Neuron (in vitro differentiated cells): ENCODE data around the gene KANSL3.

Source experiments
- H2AFZ ChIP-seq: one replicate; pipeline ENCODE4 v1.6.1; 2013; ENCODE audit warnings: low read depth, mild to moderate bottlenecking, inconsistent platforms, low read length, moderate library complexity
- H3K27me3 ChIP-seq: one replicate; pipeline ENCODE4 v1.6.1; 2013; ENCODE audit warnings: low read length; ENCODE audit not compliant: insufficient read depth
- H3K36me3 ChIP-seq: one replicate; pipeline ENCODE4 v1.6.1; 2013; ENCODE audit warnings: low read length; ENCODE audit not compliant: insufficient read depth
- H3K4me1 ChIP-seq: one replicate; pipeline ENCODE4 v1.6.1; 2013; ENCODE audit warnings: low read length; ENCODE audit not compliant: insufficient read depth
- H3K4me3 ChIP-seq: 2 replicates; pipeline ENCODE4 v1.5.1; 2013; ENCODE audit warnings: mild to moderate bottlenecking, low read length, moderate library complexity
- H3K9me3 ChIP-seq: one replicate; pipeline ENCODE4 v1.6.1; 2013; ENCODE audit warnings: low read length

The KANSL3 gene

GRCh38 chr2:96638144-96639121 is at the start of gene KANSL3:
Gene KANSL3, minus strand, starts transcription at chr2:96638312. Its CDS starts 1,177 bp downstream, at chr2:96637135.
- Histone ChIP-seq H3K36me3 (peaks cover 17% of the 10 kb centered on the region), H2AFZ (peak within 1 kb of the TSS; percentile 4), H3K4me3 (peak within 1 kb of the TSS; percentile 96), H3K9me3 (no peaks in the 10 kb centered on the region), H3K4me1 (peaks cover 30% of the 10 kb centered on the region), H3K27me3 (no peaks in the 10 kb centered on the region)

GRCh38 chr2:96687266-96687665 is 49.2 kb upstream of the KANSL3 start:
- no peaks in the 10 kb centered on the region for H3K4me1 ChIP-seq
- no peaks in the 10 kb centered on the region for H3K36me3 ChIP-seq
- H2AFZ ChIP-seq: no peak overlapping the region
- H3K9me3 ChIP-seq: no peaks in the 10 kb centered on the region
- H3K27me3 ChIP-seq: no peaks in the 10 kb centered on the region
- H3K4me3 ChIP-seq: no peak overlapping the region

- no peaks in the 10 kb centered on the region for H3K9me3 ChIP-seq
- H3K27me3 ChIP-seq: no peaks in the 10 kb centered on the region
- H3K4me3 ChIP-seq: no peak overlapping the region
- H3K4me1 ChIP-seq: no peaks in the 10 kb centered on the region
- H3K36me3 ChIP-seq: no peaks in the 10 kb centered on the region
- H2AFZ ChIP-seq: no peak overlapping the region
These were observed 47.7 kb upstream of the KANSL3 start for GRCh38 chr2:96685577-96686459.

- Histone ChIP-seq H2AFZ (no peak overlapping the region), H3K27me3 (no peaks in the 10 kb centered on the region), H3K4me1 (peaks cover under 1% of the 10 kb centered on the region), H3K36me3 (no peaks in the 10 kb centered on the region), H3K9me3 (no peaks in the 10 kb centered on the region), H3K4me3 (no peak overlapping the region)
These were observed 46.9 kb upstream of the KANSL3 start for GRCh38 chr2:96684883-96685576.

- Histone ChIP-seq H2AFZ (no peak overlapping the region), H3K4me3 (no peak overlapping the region), H3K27me3 (no peaks in the 10 kb centered on the region), H3K9me3 (no peaks in the 10 kb centered on the region), H3K4me1 (peaks cover 5% of the 10 kb centered on the region), H3K36me3 (no peaks in the 10 kb centered on the region)
These were observed 46.1 kb upstream of the KANSL3 start for GRCh38 chr2:96683972-96684820.

- H3K4me1 ChIP-seq: peaks cover 5% of the 10 kb centered on the region
- H3K4me3 ChIP-seq: no peak overlapping the region
- H2AFZ ChIP-seq: no peak overlapping the region
- H3K27me3 ChIP-seq: no peaks in the 10 kb centered on the region
- no peaks in the 10 kb centered on the region for H3K9me3 ChIP-seq
- no peaks in the 10 kb centered on the region for H3K36me3 ChIP-seq
These were observed 45.2 kb upstream of the KANSL3 start for GRCh38 chr2:96683307-96683706.

GRCh38 chr2:96681540-96681939 is 43.4 kb upstream of the KANSL3 start:
- peaks cover 5% of the 10 kb centered on the region for H3K4me1 ChIP-seq
- H3K9me3 ChIP-seq: no peaks in the 10 kb centered on the region
- H3K4me3 ChIP-seq: no peak overlapping the region
- H3K36me3 ChIP-seq: no peaks in the 10 kb centered on the region
- H3K27me3 ChIP-seq: no peaks in the 10 kb centered on the region
- H2AFZ ChIP-seq: no peak overlapping the region

GRCh38 chr2:96680561-96681141 is 42.5 kb upstream of the KANSL3 start:
- Histone ChIP-seq H3K36me3 (no peaks in the 10 kb centered on the region), H3K27me3 (no peaks in the 10 kb centered on the region), H3K4me1 (peaks cover 5% of the 10 kb centered on the region), H3K4me3 (no peak overlapping the region), H2AFZ (no peak overlapping the region), H3K9me3 (no peaks in the 10 kb centered on the region)

- no peaks in the 10 kb centered on the region for H3K36me3 ChIP-seq
- H3K9me3 ChIP-seq: no peaks in the 10 kb centered on the region
- peaks cover 5% of the 10 kb centered on the region for H3K4me1 ChIP-seq
- no peak overlapping the region for H3K4me3 ChIP-seq
- no peaks in the 10 kb centered on the region for H3K27me3 ChIP-seq
- no peak overlapping the region for H2AFZ ChIP-seq
These were observed 41.7 kb upstream of the KANSL3 start for GRCh38 chr2:96679848-96680247.

- no peaks in the 10 kb centered on the region for H3K27me3 ChIP-seq
- H2AFZ ChIP-seq: no peak overlapping the region
- H3K4me1 ChIP-seq: peaks cover 3% of the 10 kb centered on the region
- no peak overlapping the region for H3K4me3 ChIP-seq
- no peaks in the 10 kb centered on the region for H3K36me3 ChIP-seq
- H3K9me3 ChIP-seq: no peaks in the 10 kb centered on the region
These were observed 31.6 kb upstream of the KANSL3 start for GRCh38 chr2:96669539-96670215.

GRCh38 chr2:96668771-96669170 is 30.7 kb upstream of the KANSL3 start:
- H3K9me3 ChIP-seq: peaks cover 3% of the 10 kb centered on the region
- H3K4me3 ChIP-seq: no peak overlapping the region
- no peak overlapping the region for H2AFZ ChIP-seq
- no peaks in the 10 kb centered on the region for H3K27me3 ChIP-seq
- peaks cover 3% of the 10 kb centered on the region for H3K4me1 ChIP-seq
- H3K36me3 ChIP-seq: no peaks in the 10 kb centered on the region
